Skin epidermis (tissue), 12 donors: ENCODE data around the gene PTGFRN.

Source experiments
- H3K27ac ChIP-seq, 21 experiments: fragments of 200-600 bp; sonication (generic) in 11 of 21; one replicate each; pipeline ENCODE4 v1.5.0; 2020; ENCODE audit warnings: mild to moderate bottlenecking in 3 of 21, inconsistent platforms in 2 of 21, moderate library complexity in 2 of 21
- H3K4me3 ChIP-seq, 7 experiments: fragments of 200-600 bp; sonication (generic) in 2 of 7; one replicate each; pipeline ENCODE4 v1.5.0; 2020; ENCODE audit warnings: inconsistent platforms in 2 of 7, mild to moderate bottlenecking in 2 of 7, moderate library complexity in 1 of 7

Gene PTGFRN

GRCh38 chr1:117010310-117010969, 100.7 kb downstream of the PTGFRN start:
- Histone ChIP-seq H3K27ac (peak overlapping the region in 1 of 21 experiments; percentile 72), H3K4me3 (no peak overlapping the region)

- no peak overlapping the region for H3K4me3 ChIP-seq
These were observed 101.6 kb downstream of the PTGFRN start for GRCh38 chr1:117011334-117011733.

GRCh38 chr1:117013309-117013858, 103.7 kb downstream of the PTGFRN start:
- Histone ChIP-seq H3K27ac (peak overlapping the region in 1 of 21 experiments; percentile 38), H3K4me3 (no peak overlapping the region)

More at GRCh38 chr1:117011334-117011733, 101.6 kb downstream of the PTGFRN start:
- no peak overlapping the region for H3K27ac ChIP-seq

- Histone ChIP-seq H3K27ac (no peak overlapping the region), H3K4me3 (no peak overlapping the region)
These were observed 104.5 kb downstream of the PTGFRN start for GRCh38 chr1:117014209-117014608.

- Histone ChIP-seq H3K4me3 (no peak overlapping the region), H3K27ac (no peak overlapping the region)
These were observed 106.0 kb downstream of the PTGFRN start for GRCh38 chr1:117015724-117016123.

GRCh38 chr1:117017062-117017461, 107.3 kb downstream of the PTGFRN start:
- H3K4me3 ChIP-seq = no peak overlapping the region

GRCh38 chr1:117017648-117018047, 107.9 kb downstream of the PTGFRN start:
- H3K27ac ChIP-seq = peak overlapping the region in 1 of 21 experiments; percentile 53
- no peak overlapping the region for H3K4me3 ChIP-seq

More at GRCh38 chr1:117017062-117017461, 107.3 kb downstream of the PTGFRN start:
- H3K27ac ChIP-seq = peak overlapping the region in 1 of 21 experiments; percentile 53

- Histone ChIP-seq H3K27ac (no peak overlapping the region), H3K4me3 (no peak overlapping the region)
These were observed 110.9 kb downstream of the PTGFRN start for GRCh38 chr1:117020526-117021156.

- H3K4me3 ChIP-seq = no peak overlapping the region
- H3K27ac ChIP-seq = no peak overlapping the region
These were observed 112.4 kb downstream of the PTGFRN start for GRCh38 chr1:117022114-117022513.

GRCh38 chr1:117025568-117025967, 115.9 kb downstream of the PTGFRN start:
- Histone ChIP-seq H3K4me3 (no peak overlapping the region), H3K27ac (no peak overlapping the region)

GRCh38 chr1:117026361-117026760, 116.6 kb downstream of the PTGFRN start:
- no peak overlapping the region for H3K4me3 ChIP-seq
- H3K27ac ChIP-seq = no peak overlapping the region

- Histone ChIP-seq H3K4me3 (no peak overlapping the region), H3K27ac (no peak overlapping the region)
These were observed 120.0 kb downstream of the PTGFRN start for GRCh38 chr1:117029685-117030084.

GRCh38 chr1:117030271-117030877, 120.7 kb downstream of the PTGFRN start:
- no peak overlapping the region for H3K27ac ChIP-seq
- no peak overlapping the region for H3K4me3 ChIP-seq

- Histone ChIP-seq H3K27ac (no peak overlapping the region), H3K4me3 (no peak overlapping the region)
These were observed 122.5 kb downstream of the PTGFRN start for GRCh38 chr1:117032266-117032665.

- H3K27ac ChIP-seq = no peak overlapping the region
These were observed 123.2 kb downstream of the PTGFRN start for GRCh38 chr1:117032681-117033539.

GRCh38 chr1:117033772-117034171, 124.1 kb downstream of the PTGFRN start:
- H3K4me3 ChIP-seq = no peak overlapping the region
- no peak overlapping the region for H3K27ac ChIP-seq

More at GRCh38 chr1:117032681-117033539, 123.2 kb downstream of the PTGFRN start:
- no peak overlapping the region for H3K4me3 ChIP-seq

- Histone ChIP-seq H3K4me3 (no peak overlapping the region), H3K27ac (no peak overlapping the region)
These were observed 125.1 kb downstream of the PTGFRN start for GRCh38 chr1:117034791-117035290.

- no peak overlapping the region for H3K4me3 ChIP-seq
- H3K27ac ChIP-seq = no peak overlapping the region
These were observed 126.3 kb downstream of the PTGFRN start for GRCh38 chr1:117036018-117036461.

- Histone ChIP-seq H3K27ac (no peak overlapping the region), H3K4me3 (no peak overlapping the region)
These were observed 128.1 kb downstream of the PTGFRN start for GRCh38 chr1:117037802-117038201.
